ENCODE results near the gene CHSY3.

Gene CHSY3

GRCh38 chr5:130234816-130235215 is 330.6 kb downstream of the CHSY3 start:
- no peaks in the 10 kb centered on the region for H3K9me3 ChIP-seq (ENCODE audit: control insufficient read depth, insufficient read depth, low read depth, low read length)
- H3K27ac ChIP-seq (ENCODE audit: extremely low read depth, low read depth, low read length) = no peak overlapping the region
- CTCF ChIA-PET = no interaction called here
- no peak for TF ChIP-seq WT1 (tag by site-specific recombination; IDR thresholded peaks at IDR 0.05)
- TF ChIP-seq ZSCAN5A (tag by site-specific recombination; IDR thresholded peaks at IDR 0.05) = no peak
- TF ChIP-seq, protein P1, sequence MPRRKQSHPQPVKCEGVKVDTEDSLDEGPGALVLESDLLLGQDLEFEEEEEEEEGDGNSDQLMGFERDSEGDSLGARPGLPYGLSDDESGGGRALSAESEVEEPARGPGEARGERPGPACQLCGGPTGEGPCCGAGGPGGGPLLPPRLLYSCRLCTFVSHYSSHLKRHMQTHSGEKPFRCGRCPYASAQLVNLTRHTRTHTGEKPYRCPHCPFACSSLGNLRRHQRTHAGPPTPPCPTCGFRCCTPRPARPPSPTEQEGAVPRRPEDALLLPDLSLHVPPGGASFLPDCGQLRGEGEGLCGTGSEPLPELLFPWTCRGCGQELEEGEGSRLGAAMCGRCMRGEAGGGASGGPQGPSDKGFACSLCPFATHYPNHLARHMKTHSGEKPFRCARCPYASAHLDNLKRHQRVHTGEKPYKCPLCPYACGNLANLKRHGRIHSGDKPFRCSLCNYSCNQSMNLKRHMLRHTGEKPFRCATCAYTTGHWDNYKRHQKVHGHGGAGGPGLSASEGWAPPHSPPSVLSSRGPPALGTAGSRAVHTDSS (tag by site-specific recombination; IDR thresholded peaks at IDR 0.05) = no peak
- no peak for TF ChIP-seq ZNF121 (tag by site-specific recombination; IDR thresholded peaks at IDR 0.05)
- TF ChIP-seq, protein P2, sequence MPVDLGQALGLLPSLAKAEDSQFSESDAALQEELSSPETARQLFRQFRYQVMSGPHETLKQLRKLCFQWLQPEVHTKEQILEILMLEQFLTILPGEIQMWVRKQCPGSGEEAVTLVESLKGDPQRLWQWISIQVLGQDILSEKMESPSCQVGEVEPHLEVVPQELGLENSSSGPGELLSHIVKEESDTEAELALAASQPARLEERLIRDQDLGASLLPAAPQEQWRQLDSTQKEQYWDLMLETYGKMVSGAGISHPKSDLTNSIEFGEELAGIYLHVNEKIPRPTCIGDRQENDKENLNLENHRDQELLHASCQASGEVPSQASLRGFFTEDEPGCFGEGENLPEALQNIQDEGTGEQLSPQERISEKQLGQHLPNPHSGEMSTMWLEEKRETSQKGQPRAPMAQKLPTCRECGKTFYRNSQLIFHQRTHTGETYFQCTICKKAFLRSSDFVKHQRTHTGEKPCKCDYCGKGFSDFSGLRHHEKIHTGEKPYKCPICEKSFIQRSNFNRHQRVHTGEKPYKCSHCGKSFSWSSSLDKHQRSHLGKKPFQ (tag by site-specific recombination; IDR thresholded peaks at IDR 0.05) = no peak
- TF ChIP-seq, protein P3, sequence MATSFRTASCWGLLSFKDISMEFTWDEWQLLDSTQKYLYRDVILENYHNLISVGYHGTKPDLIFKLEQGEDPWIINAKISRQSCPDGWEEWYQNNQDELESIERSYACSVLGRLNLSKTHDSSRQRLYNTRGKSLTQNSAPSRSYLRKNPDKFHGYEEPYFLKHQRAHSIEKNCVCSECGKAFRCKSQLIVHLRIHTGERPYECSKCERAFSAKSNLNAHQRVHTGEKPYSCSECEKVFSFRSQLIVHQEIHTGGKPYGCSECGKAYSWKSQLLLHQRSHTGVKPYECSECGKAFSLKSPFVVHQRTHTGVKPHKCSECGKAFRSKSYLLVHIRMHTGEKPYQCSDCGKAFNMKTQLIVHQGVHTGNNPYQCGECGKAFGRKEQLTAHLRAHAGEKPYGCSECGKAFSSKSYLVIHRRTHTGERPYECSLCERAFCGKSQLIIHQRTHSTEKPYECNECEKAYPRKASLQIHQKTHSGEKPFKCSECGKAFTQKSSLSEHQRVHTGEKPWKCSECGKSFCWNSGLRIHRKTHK (tag by site-specific recombination; IDR thresholded peaks at IDR 0.05) = no peak
- TF ChIP-seq ZBTB7A (tag by site-specific recombination; IDR thresholded peaks at IDR 0.05; ENCODE audit: low read depth) = no peak
- TF ChIP-seq ZNF529 (tag by site-specific recombination; IDR thresholded peaks at IDR 0.05; ENCODE audit: insufficient replicate concordance) = no peak
- TF ChIP-seq ZNF776 (tag by site-specific recombination; IDR thresholded peaks at IDR 0.05; ENCODE audit: borderline replicate concordance) = no peak
- TF ChIP-seq ZNF549 (tag by site-specific recombination; IDR thresholded peaks at IDR 0.05) = no peak
- no peak for TF ChIP-seq ZNF660 (tag by site-specific recombination; IDR thresholded peaks at IDR 0.05)
- TF ChIP-seq ZNF169 (tag by site-specific recombination; IDR thresholded peaks at IDR 0.05) = no peak
- TF ChIP-seq ZSCAN30 (tag by site-specific recombination; IDR thresholded peaks at IDR 0.05) = no peak
- no peak for TF ChIP-seq ZBTB20 (tag by site-specific recombination; IDR thresholded peaks at IDR 0.05)
- TF ChIP-seq ELK4 (IDR thresholded peaks at IDR 0.05; ENCODE audit: borderline replicate concordance, low read depth, low read length) = no peak
- H3K4me3 ChIP-seq (ENCODE audit: low read depth, low read length) = no peak overlapping the region
- POLR2A ChIA-PET = no interaction called here
- H3K4me1 ChIP-seq (ENCODE audit: control insufficient read depth, insufficient read depth, low read length) = no peaks in the 10 kb centered on the region
- H3K36me3 ChIP-seq (ENCODE audit: control insufficient read depth in 2 of 2, insufficient read depth in 1 of 2, low read length in 2 of 2) = no peaks in the 10 kb centered on the region

Measured in HEK293 (cell line).